HG02763 (cell line): Measurements from ENCODE around the gene SCN5A.

Experiments
- ATAC-seq: cut with Tn5 transposase; IDR thresholded peaks from one replicate; pipeline ENCODE4 v1.9.1; 2021; ENCODE audit warnings: mild to moderate bottlenecking, moderate library complexity; ENCODE audit not compliant: unreplicated experiment

The SCN5A gene

DNA sequence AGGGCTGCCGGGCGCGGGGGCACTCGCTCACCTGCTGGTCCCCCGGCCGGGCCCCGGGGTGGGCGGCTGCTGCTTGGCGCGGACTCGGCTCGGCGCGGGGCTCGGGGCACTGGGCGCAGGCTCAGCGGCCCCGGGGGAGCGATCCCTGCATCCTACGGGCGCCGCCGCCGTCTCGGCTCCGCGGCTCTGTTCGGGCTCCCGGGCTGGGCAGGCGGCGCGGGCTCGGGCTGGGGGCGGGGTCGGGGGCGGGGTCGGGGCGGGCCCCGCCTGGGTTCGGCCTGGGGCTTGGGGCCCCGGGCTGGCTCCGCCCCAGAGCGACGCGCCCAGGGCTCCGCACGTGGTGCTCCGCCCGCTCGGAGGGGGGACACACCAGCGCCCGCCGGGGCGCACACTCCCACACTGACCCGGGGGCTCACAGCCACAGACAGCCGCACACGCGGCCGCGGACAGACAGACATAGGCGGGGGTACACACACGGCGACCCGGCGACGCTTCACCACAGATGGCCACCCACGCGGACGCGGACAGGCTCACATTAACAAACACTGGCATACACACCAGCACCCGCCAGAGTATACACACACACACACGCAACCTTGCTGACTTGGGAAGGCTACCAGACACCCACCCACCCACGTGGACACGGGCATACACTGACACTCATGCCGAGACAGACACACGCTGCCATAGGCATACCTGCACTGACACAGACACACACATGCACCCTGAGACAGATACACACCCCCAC is at the start of gene SCN5A:
SCN5A (minus strand) TSS at position 188 of the 748 bp plus-strand sequence. CDS start 16,380 bp downstream, outside the sequence.
- ATAC-seq, result peak; percentile 60

DNA sequence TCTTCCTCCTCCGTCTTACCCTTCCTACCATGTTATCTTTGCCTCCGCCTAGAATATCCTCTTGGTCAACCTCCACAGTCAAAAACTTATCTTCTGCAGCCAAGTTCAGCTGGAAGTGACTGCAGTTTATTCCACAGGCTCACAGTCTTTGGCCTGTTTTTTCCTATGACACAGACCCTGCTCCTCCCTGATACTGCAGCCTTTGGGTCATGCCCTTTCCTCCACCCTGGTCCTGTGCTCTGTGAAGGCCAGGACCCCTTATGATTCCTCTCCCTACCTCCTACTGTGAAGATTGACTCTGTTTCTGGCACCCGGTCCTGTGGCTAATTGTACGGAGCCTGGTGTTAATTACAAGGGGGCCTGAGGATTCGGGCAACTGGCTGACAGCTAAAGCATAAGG is 49.3 kb upstream of the SCN5A start:
- no peak for ATAC-seq

GRCh38 chr3:38698061-38698460 is 48.6 kb upstream of the SCN5A start:
- no peak for ATAC-seq

- no peak for ATAC-seq
Measured at GRCh38 chr3:38696034-38696433, 46.5 kb upstream of the SCN5A start.

DNA sequence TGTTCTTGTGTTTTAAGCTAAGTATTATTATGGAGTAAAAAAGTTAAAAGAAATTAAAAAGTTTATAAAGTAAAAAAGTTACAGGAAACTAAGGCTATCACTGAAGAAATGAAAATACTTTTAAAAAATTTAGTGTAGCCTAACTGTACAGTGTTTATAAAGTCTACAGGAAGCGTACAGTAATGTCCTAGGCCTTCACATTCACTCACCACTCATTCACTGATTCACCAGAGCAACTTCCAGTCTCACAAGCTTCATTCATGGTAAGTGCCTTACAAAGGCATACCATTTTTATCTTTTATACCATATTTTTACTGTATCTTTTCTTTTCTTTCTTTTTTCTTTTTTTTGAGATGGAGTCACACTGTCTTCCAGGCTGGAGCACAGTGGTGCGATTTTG is 40.7 kb upstream of the SCN5A start:
- no peak for ATAC-seq

GRCh38 chr3:38689774-38690173 is 40.3 kb upstream of the SCN5A start:
- ATAC-seq, result no peak

- ATAC-seq, result no peak
Measured at GRCh38 chr3:38689346-38689745, 39.9 kb upstream of the SCN5A start.

DNA sequence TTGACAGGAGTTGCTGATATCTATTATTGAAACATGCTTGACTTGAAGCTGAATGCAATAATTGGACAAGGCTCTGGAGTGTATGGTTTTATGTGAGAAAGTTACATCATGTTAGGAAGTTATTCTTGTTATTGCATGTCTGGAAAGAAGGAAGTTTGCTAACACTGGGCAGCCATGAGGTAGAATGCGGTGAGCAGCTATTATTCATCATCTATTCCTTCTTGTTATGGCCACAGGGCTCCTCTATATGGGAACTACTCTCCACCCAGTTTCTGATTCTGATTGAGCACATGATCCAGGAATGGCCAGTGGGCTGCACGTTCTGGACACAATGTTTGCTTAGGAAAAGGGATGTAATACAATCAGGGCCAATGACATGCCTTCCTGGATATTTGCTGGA is 37.8 kb upstream of the SCN5A start:
- ATAC-seq, result no peak

GRCh38 chr3:38684546-38684945 is 35.1 kb upstream of the SCN5A start:
- ATAC-seq, result no peak

GRCh38 chr3:38669668-38670067 is 20.2 kb upstream of the SCN5A start:
- ATAC-seq, result no peak

DNA sequence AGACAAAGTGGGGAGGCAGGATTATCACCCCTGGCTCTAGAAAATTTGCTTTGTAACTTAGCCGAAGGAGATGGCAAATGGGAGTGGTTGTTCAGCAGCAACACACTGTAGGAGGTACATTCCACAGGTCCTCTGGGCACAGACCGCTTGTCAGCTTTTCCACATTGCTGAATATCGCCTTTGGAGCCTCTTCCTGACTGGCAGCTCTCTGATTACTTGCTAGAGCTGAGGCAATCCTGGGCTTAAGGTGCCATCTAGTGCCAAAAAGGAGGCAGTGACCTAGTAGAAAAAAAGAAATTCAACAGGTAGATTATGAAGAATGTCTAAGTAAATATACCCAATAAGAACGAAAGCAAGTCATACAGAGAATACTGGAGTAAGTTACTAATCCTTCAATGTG is 13.1 kb upstream of the SCN5A start:
- ATAC-seq, result no peak

DNA sequence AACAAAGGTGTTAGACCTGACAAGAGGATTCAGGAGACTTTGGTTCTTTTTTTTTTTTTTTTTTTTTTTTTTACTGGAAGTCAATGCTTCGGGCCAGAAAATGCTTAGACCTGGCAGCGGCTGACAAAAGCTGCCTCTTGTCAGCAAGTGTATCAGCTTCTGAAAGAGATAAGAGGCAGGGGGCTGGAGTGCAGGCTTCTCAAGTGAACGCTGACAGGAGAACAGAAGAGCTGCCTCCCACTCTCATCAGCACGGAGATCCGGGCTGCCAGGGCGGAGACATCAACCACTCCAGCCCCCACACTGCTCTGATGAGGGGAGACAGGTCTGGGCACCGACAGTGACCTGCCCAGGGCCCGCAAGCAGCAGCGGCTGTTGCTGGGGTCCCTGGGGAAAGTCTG is 9.4 kb upstream of the SCN5A start:
- no peak for ATAC-seq

DNA sequence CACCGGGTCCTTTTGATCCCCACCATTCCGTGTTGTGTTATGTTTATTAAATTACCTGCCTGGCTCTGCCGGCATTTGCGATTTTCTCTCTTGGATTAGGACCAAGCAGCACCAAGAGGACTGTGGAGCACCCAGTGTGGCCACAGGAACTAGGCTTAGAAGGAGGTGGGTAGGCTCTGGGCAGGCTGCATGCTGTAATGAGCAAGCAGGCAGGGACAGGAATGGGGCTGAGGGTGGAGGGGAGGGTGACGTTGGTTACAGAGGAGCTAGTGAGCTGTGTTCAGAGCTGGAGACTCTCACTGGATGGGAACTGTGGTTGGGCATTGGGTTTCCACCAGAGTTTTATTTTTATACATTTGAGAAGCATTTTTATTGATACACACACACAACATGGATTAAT is 7.9 kb upstream of the SCN5A start:
- no peak for ATAC-seq

DNA sequence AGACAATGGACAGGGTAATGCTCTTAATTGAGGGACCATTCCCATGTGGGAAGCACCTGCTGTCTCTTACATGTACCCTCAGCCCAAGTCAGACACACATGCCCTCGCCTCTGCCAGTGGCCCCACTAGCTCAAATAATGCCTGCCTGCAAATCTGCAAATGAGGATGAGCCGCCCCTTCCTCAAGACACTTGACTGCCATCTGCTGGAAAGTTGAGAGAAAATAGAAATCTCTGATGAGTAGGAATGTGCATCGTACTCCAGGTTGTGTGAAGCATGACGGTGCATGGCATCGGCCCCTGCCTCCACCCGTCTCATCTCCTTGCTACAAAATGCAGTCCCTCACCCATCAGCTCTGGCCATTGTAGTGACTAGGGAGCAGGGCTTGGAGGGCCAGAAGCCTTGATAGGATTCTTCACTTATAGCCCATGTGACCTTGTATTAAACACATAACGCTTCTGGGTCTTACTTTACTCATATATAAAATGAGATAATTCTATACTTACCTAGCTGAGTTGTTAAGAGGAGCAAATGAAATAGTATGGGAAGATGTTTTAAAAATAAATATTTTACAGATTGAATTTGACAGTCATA is 6.3 kb upstream of the SCN5A start:
- ATAC-seq, result no peak

DNA sequence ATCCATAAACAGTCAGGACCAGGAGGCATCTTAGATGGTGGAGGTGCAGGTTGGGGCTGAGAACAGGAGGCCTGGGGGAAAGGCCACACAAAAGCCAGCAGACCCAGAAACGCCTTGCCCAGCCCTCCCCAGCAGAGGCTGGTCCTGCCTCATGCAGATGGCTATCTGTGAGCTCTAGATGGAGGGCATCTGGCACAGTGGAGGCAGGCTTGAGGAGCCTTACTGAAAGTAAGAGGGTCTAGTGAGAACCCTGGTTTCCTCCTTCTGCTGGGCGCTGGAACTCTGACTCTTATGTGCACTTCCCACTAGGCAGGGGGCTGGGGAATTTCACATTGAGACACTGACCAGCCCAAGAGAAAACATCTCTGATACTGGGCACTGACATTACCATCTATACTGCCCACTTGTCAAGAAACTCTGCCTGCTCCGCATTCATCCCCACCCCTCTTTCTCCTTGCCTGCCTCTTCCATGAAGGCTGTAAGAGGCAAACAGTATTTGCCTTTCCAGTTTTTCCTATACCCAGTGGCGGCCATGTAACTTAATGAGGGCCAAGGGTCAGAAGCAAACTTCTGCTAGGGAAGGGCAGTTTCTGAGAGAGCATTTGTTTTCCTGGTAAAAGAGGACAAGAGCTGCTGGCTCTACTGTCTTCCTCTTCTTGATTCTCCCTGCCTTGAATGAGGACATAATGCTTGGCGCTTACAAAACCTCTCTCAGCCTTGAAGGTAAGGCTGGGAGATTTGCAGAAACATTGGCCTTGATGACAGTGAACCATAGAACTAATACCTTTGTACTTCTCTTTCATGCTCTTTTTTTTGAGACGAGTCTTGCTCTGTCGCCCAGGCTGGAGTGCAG is 4.4 kb upstream of the SCN5A start:
- ATAC-seq, result no peak

DNA sequence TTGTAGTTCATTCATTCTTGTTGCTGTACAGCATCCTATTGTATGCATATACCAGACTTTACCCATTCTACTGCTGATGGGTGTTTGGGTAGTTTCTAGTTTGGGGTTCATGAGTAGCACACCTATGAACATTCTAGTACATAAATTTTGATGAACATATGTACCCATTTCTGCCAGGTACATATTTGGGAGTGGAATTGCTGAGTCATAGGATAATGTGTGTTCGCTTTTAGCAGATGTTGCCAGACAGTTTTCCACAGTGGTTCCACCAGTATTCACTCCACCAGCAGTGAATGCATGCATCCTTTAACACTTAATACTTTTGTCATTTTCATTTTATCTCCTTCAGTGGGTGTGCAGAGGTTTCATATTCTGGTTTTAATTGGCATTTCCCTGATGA is 3.4 kb upstream of the SCN5A start:
- no peak for ATAC-seq

GRCh38 chr3:38651153-38651789 is 1.8 kb upstream of the SCN5A start:
- peak; percentile 58 for ATAC-seq

- ATAC-seq, result no peak
Measured at GRCh38 chr3:38650248-38650951, 913 bp upstream of the SCN5A start.

DNA sequence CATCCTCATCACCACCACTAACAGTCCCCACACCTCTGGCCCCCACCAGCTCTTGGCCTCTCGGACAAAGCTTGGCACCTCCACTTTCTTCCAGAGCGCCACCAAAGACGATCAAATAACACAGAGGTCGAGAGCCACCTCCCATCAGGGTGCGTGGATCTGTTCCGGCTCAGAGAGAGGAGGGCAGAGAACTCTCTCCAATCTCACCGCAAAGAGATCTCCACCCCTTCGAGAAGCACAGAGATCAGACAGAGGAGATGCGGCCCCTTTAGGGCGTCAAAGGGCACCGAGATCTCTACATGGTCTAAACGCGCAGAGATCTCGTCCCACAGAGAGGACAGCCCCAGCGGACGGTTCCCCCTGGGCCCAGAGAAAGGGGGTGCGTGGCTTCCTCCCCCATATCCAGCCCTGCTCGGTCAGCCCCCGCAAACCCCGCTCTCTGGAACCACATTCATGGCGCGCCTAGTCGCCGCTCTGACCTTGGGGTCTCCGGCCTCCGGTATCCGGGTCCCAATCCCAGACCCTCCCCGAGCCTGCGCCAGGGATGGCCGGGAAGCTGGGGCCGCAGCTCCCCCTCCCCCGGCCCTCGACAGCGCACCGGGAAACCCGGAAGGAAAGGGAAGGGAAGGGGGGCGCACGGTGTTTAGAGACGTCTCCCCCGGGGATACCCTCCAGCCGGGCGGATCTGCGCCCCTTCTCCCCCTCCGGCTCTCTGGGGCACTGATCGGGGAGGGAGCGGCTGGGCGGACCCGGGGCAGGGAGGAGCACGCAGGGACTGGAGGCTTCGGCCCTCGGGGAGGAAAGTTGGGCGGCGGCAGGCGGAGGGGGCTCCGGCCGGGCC is 608 bp downstream of the SCN5A start:
- no peak for ATAC-seq
